ENCODE results near the gene CALML5. TPM values are rescaled to one million over a fixed set of nuclear protein-coding genes. Genes with fewer than 3 reads are reported as not detected.

Gene CALML5
- total RNA-seq, 1 experiment from 2014 or later: not detected

- Histone ChIP-seq H3K79me2 (ENCODE audit: insufficient read depth, low read length) (no peaks in the 10 kb centered on the region), H3K4me1 (ENCODE audit: control insufficient read depth in 1 of 2, insufficient read depth in 2 of 2, low read length in 2 of 2) (peaks cover 0 to 5% of the 10 kb centered on the region in 2 experiments; a peak in 1 of 4 replicates), H3K4me2 (ENCODE audit: low read length) (no peak overlapping the region), H4K20me1 (ENCODE audit: insufficient read depth) (no peaks in the 10 kb centered on the region), H3K27ac (ENCODE audit: low read depth, low read length) (no peak overlapping the region), H3K36me3 (ENCODE audit: control insufficient read depth in 1 of 2, insufficient read depth in 2 of 2, low read length in 2 of 2) (no peaks in the 10 kb centered on the region), H3K27me3 (ENCODE audit: insufficient read depth, low read length) (no peaks in the 10 kb centered on the region), H3K9ac (ENCODE audit: low read length) (no peak overlapping the region), H3K4me3 (replicated peaks in 1 of 2; ENCODE audit: low read depth in 1 of 2, low read length in 2 of 2) (no peak overlapping the region), H3K9me2 (ENCODE audit: insufficient read depth) (no peaks in the 10 kb centered on the region), H2AFZ (ENCODE audit: low read depth, low read length, poor library complexity, severe bottlenecking) (no peak overlapping the region), H3K9me3 (ENCODE audit: control insufficient read depth in 1 of 2, insufficient read depth in 1 of 2, low read depth in 1 of 2, low read length in 2 of 2) (no peaks in the 10 kb centered on the region)
- RAD21 ChIA-PET (ENCODE audit: low non-redundant PET in 1 of 2, low total read pairs in 2 of 2, uncharacterized antibody in 2 of 2, unreplicated experiment in 2 of 2): no interaction called here
- TF ChIP-seq, protein P1, sequence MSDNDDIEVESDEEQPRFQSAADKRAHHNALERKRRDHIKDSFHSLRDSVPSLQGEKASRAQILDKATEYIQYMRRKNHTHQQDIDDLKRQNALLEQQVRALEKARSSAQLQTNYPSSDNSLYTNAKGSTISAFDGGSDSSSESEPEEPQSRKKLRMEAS (IDR thresholded peaks at IDR 0.05): no peak
- no peak for TF ChIP-seq EGR1 (IDR thresholded peaks at IDR 0.05; ENCODE audit: low read depth)
- no peak for TF ChIP-seq SRF (IDR thresholded peaks at IDR 0.05; ENCODE audit: low read depth)
- TF ChIP-seq ZNF274 (IDR thresholded peaks at IDR 0.05; ENCODE audit: low read depth, low read length): no peak
- no peak for TF ChIP-seq ELF1 (IDR thresholded peaks at IDR 0.05; ENCODE audit: borderline replicate concordance, low read depth)
- TF ChIP-seq POLR2AphosphoS5 (IDR thresholded peaks at IDR 0.05; ENCODE audit: low read depth, low read length): no peak
- no peak for TF ChIP-seq RAD21 (IDR thresholded peaks at IDR 0.05; ENCODE audit: low read depth)
- TF ChIP-seq CBX3 (IDR thresholded peaks at IDR 0.05; ENCODE audit: low read depth): no peak
- TF ChIP-seq ZFX (IDR thresholded peaks at IDR 0.05): no peak
- TF ChIP-seq SIN3A (IDR thresholded peaks at IDR 0.05; ENCODE audit: low read depth): no peak
- TF ChIP-seq CEBPB (IDR thresholded peaks at IDR 0.05; ENCODE audit: low read depth): no peak
- TF ChIP-seq JUND (IDR thresholded peaks at IDR 0.05): no peak
- TF ChIP-seq POLR2A (IDR thresholded peaks at IDR 0.05; ENCODE audit: borderline replicate concordance, extremely low read depth, insufficient read depth, insufficient read length): no peak
- TF ChIP-seq EZH2 (IDR thresholded peaks at IDR 0.05): no peak
- no peak for TF ChIP-seq YY1 (IDR thresholded peaks at IDR 0.05; ENCODE audit: extremely low read depth, insufficient replicate concordance, low read depth, low read length)
- no peak for TF ChIP-seq SP1 (IDR thresholded peaks at IDR 0.05; ENCODE audit: low read depth)
- TF ChIP-seq FOSL1 (IDR thresholded peaks at IDR 0.05; ENCODE audit: low read depth): no peak
- TF ChIP-seq, protein P2, sequence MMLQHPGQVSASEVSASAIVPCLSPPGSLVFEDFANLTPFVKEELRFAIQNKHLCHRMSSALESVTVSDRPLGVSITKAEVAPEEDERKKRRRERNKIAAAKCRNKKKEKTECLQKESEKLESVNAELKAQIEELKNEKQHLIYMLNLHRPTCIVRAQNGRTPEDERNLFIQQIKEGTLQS (IDR thresholded peaks at IDR 0.05): no peak
- TF ChIP-seq, protein P3, sequence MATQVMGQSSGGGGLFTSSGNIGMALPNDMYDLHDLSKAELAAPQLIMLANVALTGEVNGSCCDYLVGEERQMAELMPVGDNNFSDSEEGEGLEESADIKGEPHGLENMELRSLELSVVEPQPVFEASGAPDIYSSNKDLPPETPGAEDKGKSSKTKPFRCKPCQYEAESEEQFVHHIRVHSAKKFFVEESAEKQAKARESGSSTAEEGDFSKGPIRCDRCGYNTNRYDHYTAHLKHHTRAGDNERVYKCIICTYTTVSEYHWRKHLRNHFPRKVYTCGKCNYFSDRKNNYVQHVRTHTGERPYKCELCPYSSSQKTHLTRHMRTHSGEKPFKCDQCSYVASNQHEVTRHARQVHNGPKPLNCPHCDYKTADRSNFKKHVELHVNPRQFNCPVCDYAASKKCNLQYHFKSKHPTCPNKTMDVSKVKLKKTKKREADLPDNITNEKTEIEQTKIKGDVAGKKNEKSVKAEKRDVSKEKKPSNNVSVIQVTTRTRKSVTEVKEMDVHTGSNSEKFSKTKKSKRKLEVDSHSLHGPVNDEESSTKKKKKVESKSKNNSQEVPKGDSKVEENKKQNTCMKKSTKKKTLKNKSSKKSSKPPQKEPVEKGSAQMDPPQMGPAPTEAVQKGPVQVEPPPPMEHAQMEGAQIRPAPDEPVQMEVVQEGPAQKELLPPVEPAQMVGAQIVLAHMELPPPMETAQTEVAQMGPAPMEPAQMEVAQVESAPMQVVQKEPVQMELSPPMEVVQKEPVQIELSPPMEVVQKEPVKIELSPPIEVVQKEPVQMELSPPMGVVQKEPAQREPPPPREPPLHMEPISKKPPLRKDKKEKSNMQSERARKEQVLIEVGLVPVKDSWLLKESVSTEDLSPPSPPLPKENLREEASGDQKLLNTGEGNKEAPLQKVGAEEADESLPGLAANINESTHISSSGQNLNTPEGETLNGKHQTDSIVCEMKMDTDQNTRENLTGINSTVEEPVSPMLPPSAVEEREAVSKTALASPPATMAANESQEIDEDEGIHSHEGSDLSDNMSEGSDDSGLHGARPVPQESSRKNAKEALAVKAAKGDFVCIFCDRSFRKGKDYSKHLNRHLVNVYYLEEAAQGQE (IDR thresholded peaks at IDR 0.05; ENCODE audit: low read depth): no peak
- TF ChIP-seq, protein P4, sequence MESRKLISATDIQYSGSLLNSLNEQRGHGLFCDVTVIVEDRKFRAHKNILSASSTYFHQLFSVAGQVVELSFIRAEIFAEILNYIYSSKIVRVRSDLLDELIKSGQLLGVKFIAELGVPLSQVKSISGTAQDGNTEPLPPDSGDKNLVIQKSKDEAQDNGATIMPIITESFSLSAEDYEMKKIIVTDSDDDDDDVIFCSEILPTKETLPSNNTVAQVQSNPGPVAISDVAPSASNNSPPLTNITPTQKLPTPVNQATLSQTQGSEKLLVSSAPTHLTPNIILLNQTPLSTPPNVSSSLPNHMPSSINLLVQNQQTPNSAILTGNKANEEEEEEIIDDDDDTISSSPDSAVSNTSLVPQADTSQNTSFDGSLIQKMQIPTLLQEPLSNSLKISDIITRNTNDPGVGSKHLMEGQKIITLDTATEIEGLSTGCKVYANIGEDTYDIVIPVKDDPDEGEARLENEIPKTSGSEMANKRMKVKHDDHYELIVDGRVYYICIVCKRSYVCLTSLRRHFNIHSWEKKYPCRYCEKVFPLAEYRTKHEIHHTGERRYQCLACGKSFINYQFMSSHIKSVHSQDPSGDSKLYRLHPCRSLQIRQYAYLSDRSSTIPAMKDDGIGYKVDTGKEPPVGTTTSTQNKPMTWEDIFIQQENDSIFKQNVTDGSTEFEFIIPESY (IDR thresholded peaks at IDR 0.05; ENCODE audit: extremely low read depth, insufficient replicate concordance, low read length): no peak
- BruUV-seq (replicated peaks): no TSS peak
- intact Hi-C loops (cut with micrococcal nuclease): no loop called here
- DNase-seq (ENCODE audit: low read depth, low spot score) (no peak), ATAC-seq (no peak)
- POLR2A ChIA-PET: no interaction called here
- CTCF ChIA-PET: no interaction called here
These were observed 7.0 kb downstream of the CALML5 start for GRCh38 chr10:5492322-5492855.

All from HCT116 (cell line).